ENCODE results near the gene ANKS4B.
A peak's percentile ranks its signal among the peaks of the same experiment; 100 is the strongest.
"Not testable (repeated sequence)": the region's sequence is repeated elsewhere in the genome, so short reads cannot be mapped to it uniquely, and the experiment has no call there.

ANKS4B gene

GRCh38 chr16:21195330-21195729 is 38.2 kb upstream of the ANKS4B start:
- H3K9me3 ChIP-seq, H3K36me3 ChIP-seq: not testable (repeated sequence)

GRCh38 chr16:21197112-21197511 is 36.4 kb upstream of the ANKS4B start:
- H3K27me3 ChIP-seq, result no peaks in the 10 kb centered on the region
- TF ChIP-seq Cebpa-rat (IDR thresholded peaks at IDR 0.05), result no peak
- peak overlapping the region; percentile 45 for H3K4me2 ChIP-seq
- H3K9me3 ChIP-seq, result peaks cover 2% of the 10 kb centered on the region; the same call in 1 of the 2 replicates
- H3K4me1 ChIP-seq, result peaks cover 49% of the 10 kb centered on the region
- no peak overlapping the region for H3K4me3 ChIP-seq
- H3K9ac ChIP-seq, result no peak overlapping the region
- H4K20me1 ChIP-seq, result no peaks in the 10 kb centered on the region
- no peaks in the 10 kb centered on the region for H3K36me3 ChIP-seq
- no peak overlapping the region for H3K27ac ChIP-seq

More at GRCh38 chr16:21195330-21195729, 38.2 kb upstream of the ANKS4B start:
- H4K20me1 ChIP-seq, H3K9ac ChIP-seq, H3K27me3 ChIP-seq, H3K27ac ChIP-seq, H3K4me3 ChIP-seq: not testable (repeated sequence)
- peak; percentile 81 for TF ChIP-seq Cebpa-rat (IDR thresholded peaks at IDR 0.05)
- H3K4me1 ChIP-seq, result peaks cover 49% of the 10 kb centered on the region
- H3K4me2 ChIP-seq, result peak overlapping the region; percentile 74

GRCh38 chr16:21197621-21198020 is 35.9 kb upstream of the ANKS4B start:
- no peak overlapping the region for H3K27ac ChIP-seq
- peak overlapping the region; percentile 45 for H3K4me2 ChIP-seq
- no peak for TF ChIP-seq Cebpa-rat (IDR thresholded peaks at IDR 0.05)
- no peaks in the 10 kb centered on the region for H4K20me1 ChIP-seq
- H3K4me1 ChIP-seq, result peaks cover 49% of the 10 kb centered on the region
- no peak overlapping the region for H3K9ac ChIP-seq
- no peaks in the 10 kb centered on the region for H3K9me3 ChIP-seq
- no peaks in the 10 kb centered on the region for H3K36me3 ChIP-seq
- H3K27me3 ChIP-seq, result no peaks in the 10 kb centered on the region
- no peak overlapping the region for H3K4me3 ChIP-seq

- TF ChIP-seq Cebpa-rat (IDR thresholded peaks at IDR 0.05), result no peak
- Histone ChIP-seq H3K9ac (no peak overlapping the region), H3K4me3 (no peak overlapping the region), H3K9me3 (no peaks in the 10 kb centered on the region), H3K4me2 (no peak overlapping the region), H3K36me3 (no peaks in the 10 kb centered on the region), H3K4me1 (peaks cover 30% of the 10 kb centered on the region), H3K27ac (no peak overlapping the region), H3K27me3 (no peaks in the 10 kb centered on the region), H4K20me1 (no peaks in the 10 kb centered on the region)
Observed at GRCh38 chr16:21199607-21200218, 33.8 kb upstream of the ANKS4B start.

DNA sequence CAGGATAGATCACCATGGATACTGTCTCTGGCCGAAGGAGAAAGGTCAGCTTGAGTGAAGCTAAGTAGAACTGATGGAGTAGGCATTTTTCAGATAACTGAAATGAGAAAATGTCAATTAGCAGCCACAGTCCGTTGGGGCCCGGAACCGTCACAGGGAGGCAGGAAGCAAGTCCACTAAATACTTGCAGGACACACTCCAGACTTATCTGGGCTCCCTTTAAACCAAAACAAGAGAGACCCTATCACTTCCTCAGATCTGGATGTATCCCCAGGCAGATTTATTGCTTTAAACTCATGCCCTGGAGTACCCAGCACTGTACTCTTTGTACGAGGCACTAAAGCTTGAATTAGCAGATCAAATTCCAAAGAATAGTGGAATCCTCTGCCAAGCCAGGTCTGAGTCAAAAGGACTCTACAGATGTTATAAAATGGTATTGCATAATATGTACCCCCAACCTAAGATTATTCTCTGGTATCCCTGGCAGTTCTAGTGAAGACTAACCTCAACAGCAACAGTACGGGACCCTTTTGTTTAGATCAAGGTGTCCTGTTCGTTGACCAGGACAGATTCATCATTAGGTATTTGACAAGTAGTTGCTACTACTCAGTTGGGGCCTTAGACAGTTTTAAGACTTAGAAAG is 30.2 kb upstream of the ANKS4B start:
- no peak for TF ChIP-seq Cebpa-rat (IDR thresholded peaks at IDR 0.05)
- H3K4me1 ChIP-seq, result no peaks in the 10 kb centered on the region

GRCh38 chr16:21205303-21205702 is 28.2 kb upstream of the ANKS4B start:
- Histone ChIP-seq H3K9me3 (no peaks in the 10 kb centered on the region), H3K27ac (no peak overlapping the region), H4K20me1 (no peaks in the 10 kb centered on the region), H3K9ac (no peak overlapping the region), H3K36me3 (no peaks in the 10 kb centered on the region), H3K27me3 (no peaks in the 10 kb centered on the region), H3K4me3 (no peak overlapping the region), H3K4me2 (no peak overlapping the region), H3K4me1 (no peaks in the 10 kb centered on the region)
- no peak for TF ChIP-seq Cebpa-rat (IDR thresholded peaks at IDR 0.05)

More for the DNA sequence above, 30.2 kb upstream of the ANKS4B start:
- Histone ChIP-seq H3K4me2 (no peak overlapping the region), H3K4me3 (no peak overlapping the region), H3K27me3 (no peaks in the 10 kb centered on the region), H4K20me1 (no peaks in the 10 kb centered on the region), H3K36me3 (no peaks in the 10 kb centered on the region), H3K9me3 (no peaks in the 10 kb centered on the region), H3K9ac (no peak overlapping the region), H3K27ac (no peak overlapping the region)

GRCh38 chr16:21206550-21206949 is 26.9 kb upstream of the ANKS4B start:
- no peaks in the 10 kb centered on the region for H4K20me1 ChIP-seq
- H3K27me3 ChIP-seq, result no peaks in the 10 kb centered on the region
- no peak overlapping the region for H3K4me2 ChIP-seq
- H3K4me1 ChIP-seq, result peaks cover 3% of the 10 kb centered on the region; the same call in 1 of the 2 replicates
- no peak for TF ChIP-seq Cebpa-rat (IDR thresholded peaks at IDR 0.05)
- no peak overlapping the region for H3K27ac ChIP-seq
- no peak overlapping the region for H3K4me3 ChIP-seq
- H3K9ac ChIP-seq, result no peak overlapping the region
- H3K36me3 ChIP-seq, result no peaks in the 10 kb centered on the region
- no peaks in the 10 kb centered on the region for H3K9me3 ChIP-seq

DNA sequence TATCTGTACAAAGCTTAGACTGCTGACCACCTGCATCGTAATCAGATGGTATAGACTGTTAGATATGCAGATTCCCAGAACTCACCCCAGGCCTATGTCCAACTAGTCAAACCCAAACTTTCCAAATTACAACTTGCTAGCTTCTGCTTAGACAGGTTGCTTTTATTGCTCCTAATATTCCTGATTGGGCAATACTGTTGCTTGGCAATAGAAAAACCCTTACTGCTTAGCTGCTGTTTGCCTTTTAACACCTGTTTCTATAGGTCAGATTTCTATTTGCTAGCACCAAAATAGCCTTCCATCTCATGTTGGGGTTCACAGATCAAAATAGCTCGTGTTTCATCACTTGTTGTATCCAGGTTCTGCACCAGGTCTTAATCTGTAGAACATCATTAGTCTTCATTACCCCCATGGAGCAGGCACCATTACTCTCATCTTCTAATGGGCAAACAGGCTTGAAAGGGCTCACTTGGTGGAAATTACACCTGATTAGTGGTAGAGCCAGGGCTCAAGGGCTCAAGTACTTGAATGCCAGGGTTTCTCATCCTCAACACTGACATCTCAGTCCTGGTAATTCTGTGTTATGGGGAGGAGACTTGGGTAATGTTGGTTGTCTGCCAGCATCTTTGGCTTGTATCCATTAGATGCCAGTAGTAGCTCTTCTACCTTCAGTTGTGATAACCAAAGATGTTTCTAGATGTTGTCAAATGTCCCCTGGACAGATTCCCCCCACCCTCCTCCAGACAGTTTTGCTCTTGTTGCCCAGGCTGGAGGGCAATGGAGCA is 24.9 kb upstream of the ANKS4B start:
- no peak for TF ChIP-seq Cebpa-rat (IDR thresholded peaks at IDR 0.05)
- H3K4me3 ChIP-seq, result no peak overlapping the region
- no peaks in the 10 kb centered on the region for H4K20me1 ChIP-seq
- H3K36me3 ChIP-seq, result no peaks in the 10 kb centered on the region
- H3K27ac ChIP-seq, result no peak overlapping the region
- no peak overlapping the region for H3K4me2 ChIP-seq
- no peaks in the 10 kb centered on the region for H3K27me3 ChIP-seq
- H3K4me1 ChIP-seq, result peaks cover 6% of the 10 kb centered on the region; the same call in 1 of the 2 replicates
- H3K9me3 ChIP-seq, result no peaks in the 10 kb centered on the region
- no peak overlapping the region for H3K9ac ChIP-seq

DNA sequence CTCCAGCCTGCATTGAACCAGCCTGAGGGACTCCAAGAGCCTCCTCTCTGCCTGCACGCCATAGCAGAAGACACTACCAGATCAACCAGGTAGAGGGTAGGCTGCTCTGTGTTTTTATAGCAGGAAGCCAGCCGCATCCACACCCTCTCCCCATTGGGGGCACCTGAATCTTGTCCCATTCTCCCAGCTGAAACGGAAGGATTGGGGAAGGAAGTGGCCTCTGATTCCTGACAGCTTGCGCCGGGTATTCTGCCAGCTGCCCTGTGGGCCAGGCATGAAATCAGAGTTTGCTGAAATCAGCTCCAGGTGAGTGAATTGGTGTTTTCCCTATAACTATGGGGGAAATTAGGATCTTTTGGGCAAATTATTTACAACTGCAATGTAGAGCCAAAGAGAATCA is 22.0 kb upstream of the ANKS4B start, which contains the start of gene ZP2:
Gene ZP2 (minus strand): TSS at position 89 of the 400 bp plus-strand sequence. CDS start 27 bp downstream, at position 62.
- no peaks in the 10 kb centered on the region for H3K27me3 ChIP-seq
- H3K4me2 ChIP-seq, result no peak within 1 kb of the TSS
- TF ChIP-seq Cebpa-rat (IDR thresholded peaks at IDR 0.05), result no peak
- no peak within 1 kb of the TSS for H3K4me3 ChIP-seq
- H3K36me3 ChIP-seq, result no peaks in the 10 kb centered on the region
- no peaks in the 10 kb centered on the region for H3K9me3 ChIP-seq
- no peaks in the 10 kb centered on the region for H4K20me1 ChIP-seq
- peaks cover 6% of the 10 kb centered on the region; the same call in 1 of the 2 replicates for H3K4me1 ChIP-seq
- no peak within 1 kb of the TSS for H3K9ac ChIP-seq
- no peak within 1 kb of the TSS for H3K27ac ChIP-seq

GRCh38 chr16:21214086-21214485 is 19.4 kb upstream of the ANKS4B start:
- H3K9me3 ChIP-seq, result no peaks in the 10 kb centered on the region
- H3K27ac ChIP-seq, result no peak overlapping the region
- no peaks in the 10 kb centered on the region for H3K27me3 ChIP-seq
- no peaks in the 10 kb centered on the region for H4K20me1 ChIP-seq
- peaks cover 6% of the 10 kb centered on the region; the same call in 1 of the 2 replicates for H3K4me1 ChIP-seq
- no peak overlapping the region for H3K9ac ChIP-seq
- no peak overlapping the region for H3K4me3 ChIP-seq
- no peaks in the 10 kb centered on the region for H3K36me3 ChIP-seq
- no peak overlapping the region for H3K4me2 ChIP-seq
- TF ChIP-seq Cebpa-rat (IDR thresholded peaks at IDR 0.05), result no peak

All from BLaER1 (cell line).